Esophagus muscularis mucosa (tissue), 3 donors: ENCODE measurements around the gene GINS1.

Experiments used
- CTCF ChIP-seq, 3 experiments: fragments of 200-600 bp in 2 of 3; fragments of 450-650 bp in 1 of 3; sonication (generic) in 2 of 3; IDR thresholded peaks; one replicate each; pipeline ENCODE4 v1.5.1; 2017 to 2019; ENCODE audit warnings: antibody characterized with exemption in 3 of 3, mild to moderate bottlenecking in 2 of 3, moderate library complexity in 1 of 3
- POLR2AphosphoS5 ChIP-seq, 2 donors: sonication (generic); formaldehyde crosslinking; IDR thresholded peaks; one replicate each; pipeline ENCODE4 v1.6.1; 2017; ENCODE audit warnings: antibody characterized with exemption in 2 of 2

- no peak for TF ChIP-seq POLR2AphosphoS5 (IDR thresholded peaks at IDR 0.05)
- TF ChIP-seq CTCF (IDR thresholded peaks at IDR 0.05), result no peak
Measured at GRCh38 chr20:25369971-25370370, 37.5 kb upstream of the GINS1 start.
